Measurements from ENCODE around the gene TMEM131L.

DNA sequence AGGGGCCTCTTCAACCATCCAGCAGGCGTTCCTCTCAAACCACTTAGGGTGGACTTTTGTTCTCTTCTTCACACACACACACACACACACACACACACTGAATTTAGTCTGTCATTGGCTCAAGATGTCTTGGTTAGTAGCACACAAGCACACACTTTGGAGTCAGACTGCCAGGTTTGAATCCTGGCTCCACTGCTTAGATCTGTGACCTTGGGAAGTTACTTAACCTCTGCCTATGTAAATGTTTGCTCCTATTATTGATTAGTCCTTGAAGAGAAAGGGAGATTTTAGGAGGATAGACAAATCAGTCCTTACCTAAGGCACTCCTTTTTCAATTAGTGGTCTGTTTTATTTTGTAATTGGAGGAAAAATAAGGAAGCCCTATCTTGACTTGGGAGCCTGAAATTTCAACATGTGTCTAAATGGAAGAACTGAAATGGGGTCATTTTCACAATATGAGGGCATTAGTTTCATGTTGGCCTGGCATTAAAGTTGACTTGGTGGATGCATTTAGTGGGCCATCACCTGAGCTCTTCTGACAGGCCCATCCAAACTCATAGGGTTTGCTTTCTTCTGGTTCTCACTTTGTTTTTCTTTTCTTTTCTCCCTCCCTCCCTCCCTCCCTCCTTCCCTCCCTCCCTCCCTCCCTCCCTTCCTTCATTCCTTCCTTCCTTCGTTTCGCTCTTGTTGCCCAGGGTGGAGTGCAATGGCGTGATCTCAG lies 13.3 kb upstream of the TMEM131L start:
- TF ChIP-seq, protein P1, sequence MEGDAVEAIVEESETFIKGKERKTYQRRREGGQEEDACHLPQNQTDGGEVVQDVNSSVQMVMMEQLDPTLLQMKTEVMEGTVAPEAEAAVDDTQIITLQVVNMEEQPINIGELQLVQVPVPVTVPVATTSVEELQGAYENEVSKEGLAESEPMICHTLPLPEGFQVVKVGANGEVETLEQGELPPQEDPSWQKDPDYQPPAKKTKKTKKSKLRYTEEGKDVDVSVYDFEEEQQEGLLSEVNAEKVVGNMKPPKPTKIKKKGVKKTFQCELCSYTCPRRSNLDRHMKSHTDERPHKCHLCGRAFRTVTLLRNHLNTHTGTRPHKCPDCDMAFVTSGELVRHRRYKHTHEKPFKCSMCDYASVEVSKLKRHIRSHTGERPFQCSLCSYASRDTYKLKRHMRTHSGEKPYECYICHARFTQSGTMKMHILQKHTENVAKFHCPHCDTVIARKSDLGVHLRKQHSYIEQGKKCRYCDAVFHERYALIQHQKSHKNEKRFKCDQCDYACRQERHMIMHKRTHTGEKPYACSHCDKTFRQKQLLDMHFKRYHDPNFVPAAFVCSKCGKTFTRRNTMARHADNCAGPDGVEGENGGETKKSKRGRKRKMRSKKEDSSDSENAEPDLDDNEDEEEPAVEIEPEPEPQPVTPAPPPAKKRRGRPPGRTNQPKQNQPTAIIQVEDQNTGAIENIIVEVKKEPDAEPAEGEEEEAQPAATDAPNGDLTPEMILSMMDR (IDR thresholded peaks at IDR 0.05; ENCODE audit: low read length): no peak
- no peak for TF ChIP-seq EZH2 (optimal IDR thresholded peaks at IDR 0.05; ENCODE audit: low read depth, low read length)
